Body of pancreas (tissue), 4 donors: ENCODE results near the gene NEB.
"Not testable (repeated sequence)": the region's sequence is repeated elsewhere in the genome, so short reads cannot be mapped to it uniquely, and the experiment has no call there.

Experiments used
- CTCF ChIP-seq, 7 experiments: fragments of 450-650 bp in 4 of 7; fragments of 200-600 bp in 3 of 7; sonication (generic) in 3 of 7; IDR thresholded peaks; one replicate each; pipeline ENCODE4 v1.5.1; 2016 to 2019; ENCODE audit warnings: antibody characterized with exemption in 7 of 7
- POLR2A ChIP-seq, 3 donors: fragments of 450-650 bp; IDR thresholded peaks; one replicate each; pipeline ENCODE4 v1.6.1; 2016; ENCODE audit warnings: antibody characterized with exemption in 3 of 3, mild to moderate bottlenecking in 2 of 3

- not testable (repeated sequence) for TF ChIP-seq CTCF, POLR2A (IDR thresholded peaks at IDR 0.05)
Measured at GRCh38 chr2:151581300-151581699, 153.0 kb downstream of the NEB start.
